Measurements from ENCODE around the gene PTGDR2.
A peak's percentile ranks its signal among the peaks of the same experiment; 100 is the strongest.
"Not testable (repeated sequence)": the region's sequence is repeated elsewhere in the genome, so short reads cannot be mapped to it uniquely, and the experiment has no call there.

PTGDR2 gene

GRCh38 chr11:60841797-60842667 lies 13.7 kb downstream of the PTGDR2 start, which contains the start of gene CCDC86:
Gene CCDC86, plus strand, starts transcription at chr11:60842113. Its CDS starts 12 bp downstream, at chr11:60842125.
- DNase-seq (ENCODE audit: low spot score), result peak; percentile 100

DNA sequence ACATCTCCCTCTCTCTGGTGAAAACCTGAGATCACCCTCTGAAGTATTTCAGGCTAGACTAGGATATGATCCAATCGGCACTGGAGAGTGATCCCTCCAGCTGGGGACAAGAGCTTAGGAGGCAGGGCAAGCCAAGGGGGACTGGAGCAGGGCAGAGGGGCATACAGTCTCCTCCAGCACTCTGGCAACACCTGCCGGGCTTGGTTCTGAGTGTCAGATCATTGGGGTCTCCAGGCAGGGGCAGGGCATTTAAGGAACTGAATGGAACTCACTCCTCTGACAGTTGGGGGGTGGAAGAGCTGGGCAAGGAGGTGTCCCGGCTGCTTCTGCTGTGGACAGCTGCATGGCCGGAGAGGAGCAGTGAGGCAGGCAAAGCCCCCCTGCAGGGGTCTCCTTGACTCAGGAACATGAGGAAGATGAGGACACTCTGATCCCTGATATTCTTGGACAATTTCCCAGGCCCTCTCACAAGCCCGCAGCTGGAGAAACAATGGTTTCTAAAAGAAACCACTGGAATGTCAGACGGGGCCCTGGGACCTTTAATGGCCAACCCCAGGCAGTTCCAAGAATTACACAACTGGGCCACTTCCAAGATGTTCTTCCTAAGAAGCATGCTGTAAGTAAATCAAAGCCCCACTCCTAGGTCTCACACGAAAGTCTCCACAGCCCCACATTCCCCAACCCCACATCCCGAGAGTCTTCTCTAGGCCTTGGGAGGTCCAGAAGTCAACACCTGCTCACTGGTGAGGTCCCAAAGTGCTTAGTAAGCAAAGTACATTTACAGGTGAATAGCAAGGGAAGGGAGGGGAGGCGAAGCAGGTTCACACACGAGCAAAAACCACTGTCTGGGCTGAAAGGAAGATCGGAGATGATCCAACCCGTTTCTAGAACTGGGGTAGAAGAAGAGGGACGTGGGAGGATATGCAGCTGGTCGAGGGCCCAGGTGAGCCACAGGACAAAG lies 15.0 kb downstream of the PTGDR2 start:
- no peak for DNase-seq (ENCODE audit: low spot score)

DNA sequence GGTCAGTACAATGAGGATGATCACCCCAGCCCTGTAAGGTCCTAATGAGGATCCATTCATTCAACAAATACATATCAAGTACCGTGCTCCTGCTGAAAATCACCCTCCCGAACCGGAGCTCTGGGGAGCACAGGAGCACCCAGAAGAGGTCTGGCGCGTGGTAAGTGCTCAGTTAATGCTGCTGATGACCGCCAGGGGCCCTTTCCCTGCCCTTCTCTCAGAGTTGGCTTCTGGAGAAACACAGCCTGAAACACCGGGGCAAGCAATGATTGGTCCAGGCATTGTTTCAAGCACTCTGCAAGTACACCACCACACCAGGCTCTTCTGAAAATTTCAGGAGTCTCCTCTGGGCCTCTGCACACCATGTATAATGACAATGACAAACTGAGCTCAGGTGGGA lies 17.6 kb downstream of the PTGDR2 start:
- peak; percentile 75 for DNase-seq (ENCODE audit: low spot score)

DNA sequence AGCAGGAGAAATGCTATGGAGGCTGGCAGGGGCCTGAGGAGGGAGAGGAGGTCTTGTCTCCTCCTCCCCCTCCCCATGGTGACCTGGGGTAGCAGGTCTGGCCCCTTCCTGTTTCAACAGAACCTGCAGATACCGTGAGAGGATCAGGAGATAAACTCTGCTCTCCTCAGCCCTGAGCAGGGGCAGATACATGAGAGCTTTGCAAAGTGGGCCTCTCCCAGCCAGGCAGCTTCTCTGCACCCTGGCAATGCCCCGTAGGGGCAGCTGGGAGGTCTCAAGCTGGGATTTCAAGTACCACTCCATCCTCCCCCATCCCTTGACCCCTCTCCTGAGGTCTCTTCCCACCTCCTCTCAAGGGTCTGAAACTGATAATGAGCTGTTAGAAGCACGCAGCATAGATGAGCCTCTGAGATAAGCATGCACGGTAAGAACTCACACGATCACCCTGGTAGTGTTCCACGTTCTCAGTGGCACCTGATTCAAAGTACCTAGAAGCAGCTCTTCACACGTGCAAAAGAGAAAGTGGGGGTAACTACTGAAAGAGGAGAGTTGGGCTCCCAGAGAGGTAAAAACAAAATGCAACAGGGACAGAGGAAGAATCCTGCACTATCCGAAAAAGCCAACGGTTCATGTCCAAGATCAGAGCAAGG lies 18.8 kb downstream of the PTGDR2 start:
- DNase-seq (ENCODE audit: low spot score), result no peak

DNA sequence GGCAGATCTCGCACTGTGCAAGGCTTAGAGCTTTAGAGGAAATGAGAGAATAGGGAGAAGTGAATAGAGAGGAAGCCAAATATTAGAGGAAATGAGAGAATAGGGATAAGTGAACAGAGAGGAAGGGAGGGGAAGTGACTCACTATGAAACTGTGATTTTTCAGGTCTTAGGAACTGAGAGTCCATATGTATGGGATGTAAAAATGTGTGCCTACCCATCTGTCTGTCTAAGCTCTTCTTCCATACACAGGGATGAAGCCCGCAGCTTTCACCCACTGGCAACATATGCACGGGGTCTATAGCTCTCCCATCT lies 20.3 kb downstream of the PTGDR2 start:
- no peak for DNase-seq (ENCODE audit: low spot score)

DNA sequence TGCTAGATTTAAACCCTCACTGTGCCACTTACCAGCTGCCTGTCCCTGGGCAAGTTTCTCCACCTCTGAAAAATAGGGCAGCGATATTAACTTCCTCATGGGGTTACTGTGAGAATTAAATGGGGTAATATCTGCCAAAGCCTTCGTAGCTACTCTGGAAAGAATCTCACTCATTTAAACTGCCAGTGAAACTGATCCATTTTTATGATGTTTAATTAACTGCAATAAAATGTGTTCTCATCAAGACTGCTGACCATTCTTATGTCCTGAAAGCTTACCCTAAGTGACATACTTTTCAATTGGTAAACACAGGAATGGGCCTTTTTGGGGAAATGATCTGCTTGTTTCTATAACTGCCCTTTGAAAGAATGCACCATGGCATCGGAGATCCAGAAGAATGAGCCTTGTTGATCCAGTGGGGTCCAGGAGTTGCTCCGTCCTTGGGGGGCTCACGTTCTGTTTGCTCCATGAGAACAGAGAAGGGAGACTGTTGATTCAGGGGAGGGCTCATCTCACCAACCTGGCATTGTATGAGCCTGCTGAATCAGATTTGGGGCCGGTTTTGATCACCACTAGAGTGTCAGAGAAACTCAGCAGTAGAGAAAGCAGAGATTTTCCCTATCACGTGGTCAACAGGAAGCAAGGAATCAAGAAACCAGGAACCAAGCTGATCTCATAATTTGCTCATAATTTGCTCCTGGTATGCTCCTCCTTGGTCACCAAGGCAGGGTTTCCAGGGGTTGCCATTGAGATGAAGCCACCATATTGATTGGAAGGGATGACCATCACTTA lies 20.8 kb downstream of the PTGDR2 start:
- DNase-seq (ENCODE audit: low spot score), result no peak

- DNase-seq (ENCODE audit: low spot score), result no peak
Observed at GRCh38 chr11:60831501-60832079, 24.2 kb downstream of the PTGDR2 start.

DNA sequence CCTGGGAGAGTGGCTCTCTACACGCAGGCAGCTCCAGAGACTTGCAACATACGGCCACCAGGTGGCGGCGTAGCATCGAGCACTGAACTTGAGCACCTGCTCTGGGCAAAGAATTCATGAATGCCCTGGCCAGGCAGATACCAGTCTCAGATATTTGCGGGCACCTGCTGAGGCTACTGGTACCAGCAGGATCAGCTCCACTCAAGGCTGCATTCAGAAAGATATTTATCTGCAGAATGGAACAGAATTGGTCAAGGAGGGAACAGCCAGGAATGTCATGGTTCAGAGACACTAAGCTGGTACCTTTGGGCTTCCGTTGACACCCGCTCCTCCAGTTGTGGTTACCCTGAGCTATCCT lies 24.6 kb downstream of the PTGDR2 start:
- peak; percentile 95 for DNase-seq (ENCODE audit: low spot score)

DNA sequence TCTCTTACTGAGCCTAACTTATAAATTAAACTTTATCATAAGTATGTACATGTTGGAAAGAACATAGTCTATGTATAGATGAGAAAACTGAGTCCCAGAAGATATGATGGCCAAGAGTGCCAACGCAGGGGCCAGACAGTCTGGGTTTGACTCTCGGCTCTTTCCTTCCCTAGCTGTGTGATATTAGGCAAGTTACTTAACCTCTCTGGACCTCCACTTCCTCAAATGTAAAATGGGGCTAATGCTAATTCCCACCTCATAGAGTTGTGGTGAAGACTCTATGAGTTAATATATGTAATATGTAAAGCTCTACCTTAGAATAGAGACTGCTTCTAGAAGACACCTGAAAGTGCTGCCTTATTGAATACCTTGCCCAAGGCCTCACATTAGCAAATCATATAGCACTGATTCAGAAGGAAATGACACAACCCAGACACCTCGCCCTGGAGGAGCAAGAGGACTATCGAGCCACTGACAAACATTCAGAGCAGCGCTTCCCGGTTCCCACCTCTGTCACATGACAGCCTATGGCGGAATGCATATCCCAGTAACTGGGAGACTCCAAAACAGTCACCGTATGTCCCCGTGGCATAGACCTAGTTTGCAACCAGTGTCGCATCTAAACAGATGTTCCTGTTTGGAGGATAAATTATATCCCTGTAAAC lies 25.1 kb downstream of the PTGDR2 start:
- no peak for DNase-seq (ENCODE audit: low spot score)

- DNase-seq (ENCODE audit: low spot score), result no peak
Observed at GRCh38 chr11:60825790-60826189, 30.0 kb downstream of the PTGDR2 start.

GRCh38 chr11:60825118-60825517 lies 30.6 kb downstream of the PTGDR2 start:
- DNase-seq (ENCODE audit: low spot score), result no peak

DNA sequence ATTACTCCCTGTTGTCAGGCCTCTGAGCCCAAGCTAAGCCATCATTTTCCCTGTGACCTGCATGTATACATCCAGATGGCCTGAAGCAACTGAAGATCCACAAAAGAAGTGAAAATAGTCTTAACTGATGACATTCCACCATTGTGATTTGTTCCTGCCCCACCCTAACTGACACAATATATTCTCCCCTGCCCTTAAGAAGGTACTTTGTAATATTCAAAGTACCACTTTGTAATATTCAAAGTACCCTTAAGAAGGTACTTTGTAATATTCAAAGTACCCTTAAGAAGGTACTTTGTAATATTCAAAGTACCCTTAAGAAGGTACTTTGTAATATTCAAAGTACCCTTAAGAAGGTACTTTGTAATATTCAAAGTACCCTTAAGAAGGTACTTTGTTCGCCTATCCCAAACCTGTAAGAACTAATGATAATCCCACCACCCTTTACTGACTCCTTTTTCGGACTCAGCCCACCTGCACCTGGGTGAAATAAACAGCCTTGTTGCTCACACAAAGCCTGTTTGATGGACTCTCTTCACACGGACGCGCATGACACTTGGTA lies 31.9 kb downstream of the PTGDR2 start:
- DNase-seq (ENCODE audit: low spot score), result not testable (repeated sequence)

- no peak for DNase-seq (ENCODE audit: low spot score)
Observed at GRCh38 chr11:60821827-60822599, 33.7 kb downstream of the PTGDR2 start.

- no peak for DNase-seq (ENCODE audit: low spot score)
Observed at GRCh38 chr11:60818057-60818456, 37.7 kb downstream of the PTGDR2 start.

GRCh38 chr11:60816590-60817157 lies 39.1 kb downstream of the PTGDR2 start:
- no peak for DNase-seq (ENCODE audit: low spot score)

DNA sequence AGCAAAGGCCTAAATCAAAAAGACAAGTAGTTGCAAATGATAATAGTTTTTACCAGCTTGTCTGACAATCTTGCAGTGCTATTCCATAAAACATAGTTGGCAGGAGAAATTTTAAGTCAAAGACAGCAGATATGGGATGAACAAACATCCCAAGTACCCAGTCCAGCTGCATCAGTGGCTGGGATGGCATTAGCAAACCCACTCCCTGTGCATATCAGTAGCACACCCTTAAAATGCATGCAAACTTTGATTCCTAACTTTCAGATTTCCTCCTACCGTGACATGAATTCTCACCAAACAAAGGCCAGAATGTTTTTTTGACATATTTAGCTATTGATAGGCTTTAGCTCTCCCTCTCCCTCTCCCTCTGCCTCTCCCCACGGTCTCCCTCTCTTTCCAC lies 41.6 kb downstream of the PTGDR2 start:
- no peak for DNase-seq (ENCODE audit: low spot score)

DNA sequence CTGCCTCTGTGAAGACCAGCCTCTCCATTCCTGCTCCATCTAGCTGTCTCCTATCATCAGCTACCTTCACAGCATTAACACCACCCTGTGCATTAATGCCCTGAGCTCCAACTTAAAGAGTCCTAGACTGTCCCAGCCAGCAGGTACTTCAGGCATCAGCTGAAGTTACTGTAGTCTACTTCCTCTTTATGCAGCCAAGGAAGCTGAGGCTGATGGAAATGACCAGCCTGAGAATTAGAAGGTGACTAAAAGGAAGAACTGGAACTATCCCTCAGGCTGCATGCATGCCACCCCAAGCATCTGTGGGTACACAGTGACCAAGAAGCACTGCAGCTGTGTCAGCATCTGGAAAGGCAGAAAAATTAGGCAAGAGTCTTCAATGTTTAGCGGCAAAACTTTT lies 42.4 kb downstream of the PTGDR2 start:
- no peak for DNase-seq (ENCODE audit: low spot score)

- DNase-seq (ENCODE audit: low spot score), result no peak
Observed at GRCh38 chr11:60810569-60810968, 45.2 kb downstream of the PTGDR2 start.

- no peak for DNase-seq (ENCODE audit: low spot score)
Observed at GRCh38 chr11:60810151-60810550, 45.6 kb downstream of the PTGDR2 start.
